GM19328 (cell line): Measurements from ENCODE around the gene TRIM21.
"Not testable (repeated sequence)": the region's sequence is repeated elsewhere in the genome, so short reads cannot be mapped to it uniquely, and the experiment has no call there.

Source experiments
- ATAC-seq: cut with Tn5 transposase; IDR thresholded peaks from one replicate; pipeline ENCODE4 v1.9.1; 2021; ENCODE audit warnings: mild to moderate bottlenecking, moderate library complexity; ENCODE audit not compliant: unreplicated experiment

Gene TRIM21

GRCh38 chr11:4393209-4393857 lies at the start of gene TRIM21:
Gene TRIM21, minus strand, starts transcription at chr11:4393702. Its CDS starts 3,293 bp downstream, at chr11:4390409.
- ATAC-seq: peak; percentile 99

GRCh38 chr11:4441515-4441914 lies 48.0 kb upstream of the TRIM21 start:
- ATAC-seq: no peak

GRCh38 chr11:4436411-4436810 lies 42.9 kb upstream of the TRIM21 start:
- ATAC-seq: no peak

GRCh38 chr11:4433856-4434255 lies 40.4 kb upstream of the TRIM21 start:
- ATAC-seq: no peak

- no peak for ATAC-seq
Measured at GRCh38 chr11:4430051-4430450, 36.5 kb upstream of the TRIM21 start.

GRCh38 chr11:4418403-4418802 lies 24.9 kb upstream of the TRIM21 start:
- no peak for ATAC-seq

- no peak for ATAC-seq
Measured at GRCh38 chr11:4416816-4417215, 23.3 kb upstream of the TRIM21 start.

- no peak for ATAC-seq
Measured at GRCh38 chr11:4416306-4416705, 22.8 kb upstream of the TRIM21 start.

GRCh38 chr11:4406206-4406605 lies 12.7 kb upstream of the TRIM21 start:
- not testable (repeated sequence) for ATAC-seq

GRCh38 chr11:4393858-4394223 lies 339 bp upstream of the TRIM21 start:
- no peak for ATAC-seq

- no peak for ATAC-seq
Measured at GRCh38 chr11:4388221-4388620, 5.3 kb downstream of the TRIM21 start.

GRCh38 chr11:4385978-4386740 lies 7.3 kb downstream of the TRIM21 start:
- no peak for ATAC-seq

- no peak for ATAC-seq
Measured at GRCh38 chr11:4381901-4382300, 11.6 kb downstream of the TRIM21 start.

GRCh38 chr11:4375431-4376140 lies 17.9 kb downstream of the TRIM21 start:
- no peak for ATAC-seq

- ATAC-seq: no peak
Measured at GRCh38 chr11:4370166-4370565, 23.3 kb downstream of the TRIM21 start.

GRCh38 chr11:4368286-4368685 lies 25.2 kb downstream of the TRIM21 start, which contains the start of gene OR52B4:
Gene OR52B4, minus strand, starts transcription at chr11:4368386. Its CDS starts 91 bp downstream, at chr11:4368295.
- ATAC-seq: no peak

GRCh38 chr11:4348142-4348541 lies 45.4 kb downstream of the TRIM21 start:
- not testable (repeated sequence) for ATAC-seq

- ATAC-seq: not testable (repeated sequence)
Measured at GRCh38 chr11:4345366-4345765, 48.1 kb downstream of the TRIM21 start.
